ACC112 (cell line): ENCODE data around the gene CCDC81.

Source experiments
- H2AFZ ChIP-seq: fragments of 200-600 bp; sonication (generic); one replicate; pipeline ENCODE4 v1.6.0; 2017; ENCODE audit warnings: antibody characterized with exemption, low read length; ENCODE audit not compliant: unreplicated experiment
- H3K27ac ChIP-seq: fragments of 200-600 bp; sonication (generic); 2 replicates; pipeline ENCODE4 v1.5.1; 2014; ENCODE audit warnings: low read depth, mild to moderate bottlenecking, antibody characterized with exemption, low read length, moderate library complexity
- H3K27me3 ChIP-seq: fragments of 200-600 bp; sonication (generic); 2 replicates; pipeline ENCODE4 v1.6.1; 2014; ENCODE audit warnings: mild to moderate bottlenecking, antibody characterized with exemption, low read length, moderate library complexity, mixed read lengths; ENCODE audit not compliant: insufficient read depth
- H3K36me3 ChIP-seq: fragments of 200-600 bp; sonication (generic); 2 replicates; pipeline ENCODE4 v1.6.1; 2016; ENCODE audit warnings: mild to moderate bottlenecking, antibody characterized with exemption, low read length, moderate library complexity, mixed read lengths; ENCODE audit not compliant: insufficient read depth
- H3K4me1 ChIP-seq: fragments of 200-600 bp; sonication (generic); one replicate; pipeline ENCODE4 v1.6.1; 2016; ENCODE audit warnings: low read length, mixed read lengths; ENCODE audit not compliant: insufficient read depth, unreplicated experiment, control insufficient read depth
- H3K4me3 ChIP-seq: fragments of 200-600 bp; sonication (generic); 2 replicates; pipeline ENCODE4 v1.5.1; 2014; ENCODE audit warnings: mild to moderate bottlenecking, low read depth, low read length
- H3K79me2 ChIP-seq: fragments of 200-600 bp; sonication (generic); one replicate; pipeline ENCODE4 v1.6.0; 2016; ENCODE audit warnings: low read length; ENCODE audit not compliant: control insufficient read depth, unreplicated experiment, insufficient read depth

CCDC81 gene

DNA sequence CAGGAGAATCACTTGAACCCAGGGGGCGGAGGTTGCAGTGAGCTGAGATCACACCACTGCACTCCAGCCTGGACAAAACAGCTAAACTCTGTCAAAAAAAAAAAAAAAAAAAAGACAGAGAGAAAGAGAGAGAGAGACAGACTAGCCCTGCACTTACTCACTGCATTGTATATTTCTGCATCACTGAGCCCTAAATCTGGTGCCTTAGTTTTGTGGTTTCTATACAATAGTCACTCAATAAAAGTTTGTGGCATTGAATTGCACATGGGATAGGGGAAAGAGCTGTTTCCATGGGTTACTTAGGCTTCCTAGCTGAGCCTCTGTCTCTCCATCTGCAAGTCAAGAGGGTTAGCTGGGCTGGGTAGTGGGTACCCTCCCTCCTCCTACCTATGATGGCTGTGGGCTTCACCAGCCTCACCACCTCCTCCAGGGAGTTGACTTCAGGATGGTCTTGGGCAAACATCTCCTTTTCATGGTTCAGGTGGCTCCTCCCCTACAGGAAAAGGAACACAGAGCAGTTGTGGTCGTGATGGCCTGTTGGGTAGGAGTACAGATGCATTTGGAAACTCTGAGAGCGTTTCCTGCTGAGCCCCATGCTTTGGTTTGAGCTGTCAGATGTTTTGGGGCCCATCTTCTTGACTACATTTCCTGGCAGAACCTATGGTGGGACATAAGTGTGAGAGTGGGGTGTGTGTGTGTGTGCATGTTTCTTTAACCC, 73.2 kb downstream of the CCDC81 start:
- no peaks in the 10 kb centered on the region for H3K27me3 ChIP-seq
- H3K27ac ChIP-seq: no peak overlapping the region
- peaks cover 29% of the 10 kb centered on the region for H3K36me3 ChIP-seq
- H2AFZ ChIP-seq: no peak overlapping the region
- no peak overlapping the region for H3K4me3 ChIP-seq
- no peaks in the 10 kb centered on the region for H3K79me2 ChIP-seq
- peaks cover 9% of the 10 kb centered on the region for H3K4me1 ChIP-seq

GRCh38 chr11:86449993-86450629, 75.4 kb downstream of the CCDC81 start:
- no peak overlapping the region for H2AFZ ChIP-seq
- no peak overlapping the region for H3K4me3 ChIP-seq
- H3K27ac ChIP-seq: no peak overlapping the region
- H3K36me3 ChIP-seq: peaks cover 15% of the 10 kb centered on the region; the same call in 1 of the 2 replicates
- H3K79me2 ChIP-seq: no peaks in the 10 kb centered on the region
- H3K27me3 ChIP-seq: no peaks in the 10 kb centered on the region
- H3K4me1 ChIP-seq: peaks cover 5% of the 10 kb centered on the region

GRCh38 chr11:86453290-86454030, 78.8 kb downstream of the CCDC81 start:
- Histone ChIP-seq H3K27ac (no peak overlapping the region), H3K79me2 (no peaks in the 10 kb centered on the region), H2AFZ (no peak overlapping the region), H3K4me3 (no peak overlapping the region), H3K36me3 (peaks cover 4% of the 10 kb centered on the region; the same call in 1 of the 2 replicates), H3K27me3 (no peaks in the 10 kb centered on the region), H3K4me1 (peaks cover 19% of the 10 kb centered on the region)

- H3K79me2 ChIP-seq: no peaks in the 10 kb centered on the region
Observed at GRCh38 chr11:86456075-86456939, 81.6 kb downstream of the CCDC81 start.

GRCh38 chr11:86458294-86459001, 83.8 kb downstream of the CCDC81 start:
- Histone ChIP-seq H3K27me3 (no peaks in the 10 kb centered on the region), H3K27ac (peak overlapping the region; percentile 80), H2AFZ (no peak overlapping the region), H3K36me3 (no peaks in the 10 kb centered on the region), H3K79me2 (no peaks in the 10 kb centered on the region), H3K4me3 (no peak overlapping the region), H3K4me1 (peaks cover 45% of the 10 kb centered on the region)

More at GRCh38 chr11:86456075-86456939, 81.6 kb downstream of the CCDC81 start:
- H3K4me1 ChIP-seq: peaks cover 45% of the 10 kb centered on the region
- H2AFZ ChIP-seq: peak overlapping the region; percentile 54
- H3K4me3 ChIP-seq: no peak overlapping the region
- H3K27ac ChIP-seq: peak overlapping the region; percentile 15; the same call in 1 of the 2 replicates
- H3K27me3 ChIP-seq: no peaks in the 10 kb centered on the region
- no peaks in the 10 kb centered on the region for H3K36me3 ChIP-seq

DNA sequence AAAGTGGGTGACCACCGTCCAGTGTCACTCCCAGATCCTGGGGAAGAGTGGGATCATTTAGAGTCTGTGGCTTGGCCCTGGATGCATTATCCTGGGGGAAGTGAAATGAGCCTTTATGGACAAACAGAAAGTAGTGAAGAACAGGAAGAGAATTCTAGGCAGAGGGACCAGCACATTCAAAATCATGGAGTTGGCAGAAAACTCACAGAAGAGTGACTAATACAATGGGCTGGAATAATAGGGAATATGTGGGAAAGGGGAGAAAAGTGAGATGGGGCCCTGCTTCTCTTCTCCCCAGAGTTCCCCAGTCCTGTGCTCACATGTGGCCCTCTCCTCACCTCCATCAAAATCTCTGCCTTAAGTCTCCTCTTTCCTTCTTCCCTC, 84.3 kb downstream of the CCDC81 start:
- H3K4me1 ChIP-seq: peaks cover 43% of the 10 kb centered on the region
- no peak overlapping the region for H3K4me3 ChIP-seq
- H3K36me3 ChIP-seq: no peaks in the 10 kb centered on the region
- no peaks in the 10 kb centered on the region for H3K27me3 ChIP-seq
- H3K27ac ChIP-seq: peak overlapping the region; percentile 80
- H2AFZ ChIP-seq: no peak overlapping the region
- H3K79me2 ChIP-seq: no peaks in the 10 kb centered on the region

GRCh38 chr11:86459682-86460460, 85.2 kb downstream of the CCDC81 start:
- H2AFZ ChIP-seq: no peak overlapping the region
- H3K4me3 ChIP-seq: no peak overlapping the region
- H3K79me2 ChIP-seq: no peaks in the 10 kb centered on the region
- H3K4me1 ChIP-seq: peaks cover 40% of the 10 kb centered on the region
- H3K36me3 ChIP-seq: peaks cover 4% of the 10 kb centered on the region; the same call in 1 of the 2 replicates
- H3K27me3 ChIP-seq: no peaks in the 10 kb centered on the region
- peak overlapping the region; percentile 80 for H3K27ac ChIP-seq

GRCh38 chr11:86460461-86461385, 86.0 kb downstream of the CCDC81 start:
- Histone ChIP-seq H2AFZ (no peak overlapping the region), H3K79me2 (no peaks in the 10 kb centered on the region), H3K4me3 (no peak overlapping the region), H3K36me3 (peaks cover 4% of the 10 kb centered on the region; the same call in 1 of the 2 replicates), H3K27ac (peak overlapping the region; percentile 80), H3K27me3 (no peaks in the 10 kb centered on the region), H3K4me1 (peaks cover 40% of the 10 kb centered on the region)
